ENCODE results near the gene C22orf15.

The C22orf15 gene

DNA sequence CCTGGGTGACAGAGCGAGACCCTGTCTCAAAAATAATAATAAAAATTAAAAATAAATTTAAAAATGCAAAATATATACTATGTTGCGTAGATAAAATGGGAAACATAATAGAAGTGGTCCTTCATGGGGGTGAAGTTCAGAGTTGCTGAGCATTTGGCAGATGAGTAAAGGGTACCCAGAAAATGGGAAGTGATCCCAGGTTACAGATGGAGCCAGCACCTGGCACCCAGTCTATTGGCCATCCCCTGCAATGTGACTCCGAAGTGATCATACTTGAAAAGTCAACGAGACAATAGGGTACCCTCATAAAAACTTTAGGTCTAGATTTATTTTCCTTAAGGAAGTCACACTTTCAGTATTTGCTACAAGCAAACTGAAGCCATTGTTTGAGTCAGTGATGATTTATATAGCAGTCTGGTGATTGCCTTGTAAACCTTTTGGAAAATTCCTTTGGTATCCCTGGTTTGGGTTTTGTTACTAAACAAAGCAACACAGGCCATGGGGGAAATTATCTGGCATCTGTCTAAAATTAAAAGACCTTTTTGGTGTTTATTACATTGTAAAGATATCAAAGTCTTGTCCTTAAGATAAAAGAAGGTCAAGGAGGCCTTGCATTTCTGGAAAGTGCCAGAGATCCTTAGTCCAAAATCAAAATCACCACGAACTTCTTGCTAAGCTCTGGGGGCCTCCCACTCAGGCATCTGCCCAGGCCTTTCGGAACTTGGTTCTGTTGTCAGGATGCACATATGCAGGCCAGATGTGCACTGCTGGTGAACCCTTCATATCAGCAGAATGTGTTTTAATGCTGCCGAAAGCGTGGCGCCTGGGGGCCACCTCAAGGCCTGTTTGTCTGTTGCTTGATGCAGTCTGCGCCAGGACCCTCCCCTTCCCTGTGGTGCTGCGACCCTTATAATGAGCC, 28.3 kb downstream of the C22orf15 start:
- TF ChIP-seq NFIC (IDR thresholded peaks at IDR 0.05) = no peak
- no peak for TF ChIP-seq RAD21 (IDR thresholded peaks at IDR 0.05; ENCODE audit: low read depth)
- no peak for TF ChIP-seq EP300 (IDR thresholded peaks at IDR 0.05; ENCODE audit: borderline replicate concordance)
- no peak for TF ChIP-seq TCF12 (IDR thresholded peaks at IDR 0.05; ENCODE audit: low read depth)
- TF ChIP-seq CREB1 (IDR thresholded peaks at IDR 0.05; ENCODE audit: low read depth) = no peak
- no peak for TF ChIP-seq CEBPB (IDR thresholded peaks at IDR 0.05)
- no peak for TF ChIP-seq TAF1 (IDR thresholded peaks at IDR 0.05; ENCODE audit: low read depth)
- no peak for TF ChIP-seq FOXM1 (IDR thresholded peaks at IDR 0.05; ENCODE audit: borderline replicate concordance, low read depth)
- TF ChIP-seq YY1 (IDR thresholded peaks at IDR 0.05; ENCODE audit: low read depth) = no peak
- TF ChIP-seq EGR1 (IDR thresholded peaks at IDR 0.05) = no peak
- TF ChIP-seq TEAD4 (IDR thresholded peaks at IDR 0.05) = no peak
- TF ChIP-seq, protein P1, sequence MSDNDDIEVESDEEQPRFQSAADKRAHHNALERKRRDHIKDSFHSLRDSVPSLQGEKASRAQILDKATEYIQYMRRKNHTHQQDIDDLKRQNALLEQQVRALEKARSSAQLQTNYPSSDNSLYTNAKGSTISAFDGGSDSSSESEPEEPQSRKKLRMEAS (IDR thresholded peaks at IDR 0.05) = no peak
- TF ChIP-seq, protein P2, sequence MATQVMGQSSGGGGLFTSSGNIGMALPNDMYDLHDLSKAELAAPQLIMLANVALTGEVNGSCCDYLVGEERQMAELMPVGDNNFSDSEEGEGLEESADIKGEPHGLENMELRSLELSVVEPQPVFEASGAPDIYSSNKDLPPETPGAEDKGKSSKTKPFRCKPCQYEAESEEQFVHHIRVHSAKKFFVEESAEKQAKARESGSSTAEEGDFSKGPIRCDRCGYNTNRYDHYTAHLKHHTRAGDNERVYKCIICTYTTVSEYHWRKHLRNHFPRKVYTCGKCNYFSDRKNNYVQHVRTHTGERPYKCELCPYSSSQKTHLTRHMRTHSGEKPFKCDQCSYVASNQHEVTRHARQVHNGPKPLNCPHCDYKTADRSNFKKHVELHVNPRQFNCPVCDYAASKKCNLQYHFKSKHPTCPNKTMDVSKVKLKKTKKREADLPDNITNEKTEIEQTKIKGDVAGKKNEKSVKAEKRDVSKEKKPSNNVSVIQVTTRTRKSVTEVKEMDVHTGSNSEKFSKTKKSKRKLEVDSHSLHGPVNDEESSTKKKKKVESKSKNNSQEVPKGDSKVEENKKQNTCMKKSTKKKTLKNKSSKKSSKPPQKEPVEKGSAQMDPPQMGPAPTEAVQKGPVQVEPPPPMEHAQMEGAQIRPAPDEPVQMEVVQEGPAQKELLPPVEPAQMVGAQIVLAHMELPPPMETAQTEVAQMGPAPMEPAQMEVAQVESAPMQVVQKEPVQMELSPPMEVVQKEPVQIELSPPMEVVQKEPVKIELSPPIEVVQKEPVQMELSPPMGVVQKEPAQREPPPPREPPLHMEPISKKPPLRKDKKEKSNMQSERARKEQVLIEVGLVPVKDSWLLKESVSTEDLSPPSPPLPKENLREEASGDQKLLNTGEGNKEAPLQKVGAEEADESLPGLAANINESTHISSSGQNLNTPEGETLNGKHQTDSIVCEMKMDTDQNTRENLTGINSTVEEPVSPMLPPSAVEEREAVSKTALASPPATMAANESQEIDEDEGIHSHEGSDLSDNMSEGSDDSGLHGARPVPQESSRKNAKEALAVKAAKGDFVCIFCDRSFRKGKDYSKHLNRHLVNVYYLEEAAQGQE (IDR thresholded peaks at IDR 0.05; ENCODE audit: low read depth) = no peak
- TF ChIP-seq, protein P3, sequence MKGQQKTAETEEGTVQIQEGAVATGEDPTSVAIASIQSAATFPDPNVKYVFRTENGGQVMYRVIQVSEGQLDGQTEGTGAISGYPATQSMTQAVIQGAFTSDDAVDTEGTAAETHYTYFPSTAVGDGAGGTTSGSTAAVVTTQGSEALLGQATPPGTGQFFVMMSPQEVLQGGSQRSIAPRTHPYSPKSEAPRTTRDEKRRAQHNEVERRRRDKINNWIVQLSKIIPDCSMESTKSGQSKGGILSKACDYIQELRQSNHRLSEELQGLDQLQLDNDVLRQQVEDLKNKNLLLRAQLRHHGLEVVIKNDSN (IDR thresholded peaks at IDR 0.05) = no peak
- no peak for TF ChIP-seq ZBTB7A (IDR thresholded peaks at IDR 0.05; ENCODE audit: low read depth)

DNA sequence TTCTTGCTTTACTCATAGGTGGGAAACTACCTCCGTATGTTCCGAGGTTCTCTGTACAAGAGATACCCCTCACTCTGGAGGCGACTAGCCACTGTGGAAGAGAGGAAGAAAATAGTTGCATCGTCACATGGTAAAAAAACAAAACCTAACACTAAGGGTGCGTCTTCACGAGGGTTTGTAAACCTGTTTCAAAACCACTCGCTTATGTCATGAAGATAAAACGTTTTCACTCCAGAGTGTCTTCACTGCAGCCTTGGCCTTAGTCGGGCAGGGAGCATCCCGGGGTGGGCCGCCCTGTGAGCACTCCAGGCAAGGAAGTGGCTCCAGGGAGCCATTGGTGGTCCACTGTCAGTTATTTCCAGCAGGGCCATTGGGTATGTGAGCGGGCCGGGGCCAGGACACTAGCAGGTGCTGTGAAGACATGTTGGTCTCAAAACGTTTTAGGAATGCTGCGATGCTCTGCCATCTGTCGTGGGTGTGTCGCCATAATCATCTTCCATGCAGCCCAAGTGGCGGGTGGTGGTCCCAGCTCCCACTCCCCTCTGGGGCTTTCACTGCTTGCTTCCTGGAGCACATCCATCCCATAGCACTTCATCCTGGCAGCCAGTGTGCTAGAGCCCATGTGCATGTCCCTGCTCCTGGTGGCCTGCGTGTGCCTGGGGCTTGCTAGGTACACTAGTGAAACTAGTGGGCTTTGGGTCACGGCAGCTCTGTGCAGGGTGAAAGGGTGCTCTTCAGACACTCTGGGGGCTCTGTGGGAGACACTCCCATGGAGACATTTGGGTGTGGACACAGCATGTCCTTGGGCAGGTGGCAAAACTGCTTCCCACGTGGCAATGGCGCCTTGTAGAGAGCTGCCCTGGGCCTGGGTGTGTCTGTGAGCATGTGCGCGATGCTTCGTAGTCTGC, 29.2 kb downstream of the C22orf15 start:
- TF ChIP-seq, protein P3 (IDR thresholded peaks at IDR 0.05) = no peak
- TF ChIP-seq TEAD4 (IDR thresholded peaks at IDR 0.05) (no peak), YY1 (IDR thresholded peaks at IDR 0.05; ENCODE audit: low read depth) (no peak), NFIC (IDR thresholded peaks at IDR 0.05) (no peak), EP300 (IDR thresholded peaks at IDR 0.05; ENCODE audit: borderline replicate concordance) (no peak)

DNA sequence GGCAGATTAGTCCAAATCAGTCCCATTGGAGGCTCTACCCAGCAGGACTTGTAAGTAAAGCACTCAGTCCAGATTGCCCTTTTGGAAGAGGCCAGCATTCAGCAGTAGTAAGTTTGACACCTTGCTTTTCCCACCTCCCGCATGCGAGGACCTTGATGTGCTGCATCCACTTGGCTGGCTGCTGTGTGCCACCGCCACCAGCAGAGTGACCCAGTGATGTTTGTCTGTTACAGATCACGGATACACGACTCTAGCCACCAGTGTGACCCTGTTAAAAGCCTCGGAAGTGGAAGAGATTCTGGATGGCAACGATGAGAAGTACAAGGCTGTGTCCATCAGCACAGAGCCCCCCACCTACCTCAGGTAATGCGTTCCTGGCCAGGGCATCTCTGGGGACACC, 30.5 kb downstream of the C22orf15 start:
- TF ChIP-seq TAF1 (IDR thresholded peaks at IDR 0.05; ENCODE audit: low read depth) (no peak), CREB1 (IDR thresholded peaks at IDR 0.05; ENCODE audit: low read depth) (no peak)

DNA sequence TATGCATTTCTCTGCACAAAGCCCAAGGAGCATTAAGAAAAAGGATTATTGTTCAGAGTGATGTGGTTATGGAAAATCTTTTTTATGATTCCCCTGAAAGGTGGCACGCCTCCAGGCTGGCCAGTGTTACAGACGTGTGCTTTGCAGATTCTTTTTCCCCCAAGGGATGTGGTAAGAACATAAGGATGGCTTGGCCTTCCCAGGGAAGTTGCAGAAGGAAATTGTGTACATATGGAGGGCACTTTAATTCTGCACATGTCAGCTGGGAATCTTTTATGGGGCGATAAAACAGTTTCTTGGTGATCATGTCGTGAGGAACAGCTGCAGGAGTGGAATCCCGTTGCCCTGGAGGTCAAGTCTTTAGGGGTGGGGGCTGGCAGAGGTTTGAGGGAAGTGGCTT, 33.7 kb downstream of the C22orf15 start:
- TF ChIP-seq EGR1 (IDR thresholded peaks at IDR 0.05) (no peak), CEBPB (IDR thresholded peaks at IDR 0.05) (no peak), FOXM1 (IDR thresholded peaks at IDR 0.05; ENCODE audit: borderline replicate concordance, low read depth) (no peak), EP300 (IDR thresholded peaks at IDR 0.05; ENCODE audit: borderline replicate concordance) (no peak), TEAD4 (IDR thresholded peaks at IDR 0.05) (no peak), CREB1 (IDR thresholded peaks at IDR 0.05; ENCODE audit: low read depth) (no peak), NFIC (IDR thresholded peaks at IDR 0.05) (no peak), ZBTB7A (IDR thresholded peaks at IDR 0.05; ENCODE audit: low read depth) (no peak), TCF12 (IDR thresholded peaks at IDR 0.05; ENCODE audit: low read depth) (no peak), YY1 (IDR thresholded peaks at IDR 0.05; ENCODE audit: low read depth) (no peak), TAF1 (IDR thresholded peaks at IDR 0.05; ENCODE audit: low read depth) (no peak)
- TF ChIP-seq, protein P3 (IDR thresholded peaks at IDR 0.05) = no peak
- TF ChIP-seq, protein P2 (IDR thresholded peaks at IDR 0.05; ENCODE audit: low read depth) = no peak
